NOMO-1 treated with DMSO at 0.1 percent for 48 hours (cell line): ENCODE data around the gene SYNRG.

Experiments used
- DNase-seq: peaks from one replicate; lab custom pipeline; 2025; ENCODE audit not compliant: unreplicated experiment; lab: John Stamatoyannopoulos, UW

Gene SYNRG

GRCh38 chr17:37604556-37604955 is 4.7 kb downstream of the SYNRG start:
- DNase-seq = no peak

- DNase-seq = no peak
Observed at GRCh38 chr17:37598145-37598544, 11.1 kb downstream of the SYNRG start.

- no peak for DNase-seq
Observed at GRCh38 chr17:37592291-37592690, 16.9 kb downstream of the SYNRG start.

GRCh38 chr17:37585066-37585465 is 24.2 kb downstream of the SYNRG start:
- no peak for DNase-seq

GRCh38 chr17:37576281-37576680 is 32.9 kb downstream of the SYNRG start:
- DNase-seq = no peak

- DNase-seq = no peak
Observed at GRCh38 chr17:37574427-37574826, 34.8 kb downstream of the SYNRG start.

GRCh38 chr17:37571674-37572073 is 37.5 kb downstream of the SYNRG start:
- no peak for DNase-seq

GRCh38 chr17:37570527-37571093 is 38.6 kb downstream of the SYNRG start:
- peak; percentile 11 for DNase-seq

- no peak for DNase-seq
Observed at GRCh38 chr17:37568350-37569053, 40.7 kb downstream of the SYNRG start.

GRCh38 chr17:37567538-37567937 is 41.7 kb downstream of the SYNRG start:
- DNase-seq = no peak

- no peak for DNase-seq
Observed at GRCh38 chr17:37567137-37567536, 42.1 kb downstream of the SYNRG start.

- no peak for DNase-seq
Observed at GRCh38 chr17:37564252-37564651, 45.0 kb downstream of the SYNRG start.

GRCh38 chr17:37562016-37562745 is 47.0 kb downstream of the SYNRG start:
- DNase-seq = no peak

- no peak for DNase-seq
Observed at GRCh38 chr17:37558299-37558698, 50.9 kb downstream of the SYNRG start.

GRCh38 chr17:37557482-37557881 is 51.7 kb downstream of the SYNRG start:
- no peak for DNase-seq

GRCh38 chr17:37555386-37555785 is 53.8 kb downstream of the SYNRG start:
- no peak for DNase-seq

GRCh38 chr17:37553401-37553966 is 55.7 kb downstream of the SYNRG start:
- no peak for DNase-seq

- no peak for DNase-seq
Observed at GRCh38 chr17:37551788-37552187, 57.4 kb downstream of the SYNRG start.

GRCh38 chr17:37547986-37548385 is 61.2 kb downstream of the SYNRG start:
- DNase-seq = no peak

GRCh38 chr17:37546302-37546701 is 62.9 kb downstream of the SYNRG start:
- no peak for DNase-seq

GRCh38 chr17:37545486-37545885 is 63.7 kb downstream of the SYNRG start:
- no peak for DNase-seq

- no peak for DNase-seq
Observed at GRCh38 chr17:37543637-37544052, 65.6 kb downstream of the SYNRG start.
